MM.1S (cell line): ENCODE data around the gene ACADL.

Experiments
- DNase-seq: peaks from one replicate; pipeline ENCODE4 v3.0.0-alpha.2; 2015
- H2AFZ ChIP-seq: fragments of 300-600 bp; sonication (generic); 2 replicates; pipeline ENCODE4 v1.6.0; 2016; ENCODE audit warnings: antibody characterized with exemption, low read length
- H3F3A ChIP-seq: fragments of 300-600 bp; sonication (generic); 2 replicates; pipeline ENCODE4 v1.6.1; 2016; ENCODE audit warnings: mild to moderate bottlenecking, antibody characterized with exemption, low read length, moderate library complexity, mixed read lengths; ENCODE audit not compliant: insufficient read depth
- H3K27ac ChIP-seq: fragments of 300-600 bp; sonication (generic); 2 replicates; pipeline ENCODE4 v1.5.1; 2016; ENCODE audit warnings: mild to moderate bottlenecking, low read length
- H3K27me3 ChIP-seq: fragments of 300-600 bp; sonication (generic); replicated peaks from 2 replicates; pipeline ENCODE4 v1.6.0; 2016; ENCODE audit warnings: low read length; ENCODE audit not compliant: insufficient read depth
- H3K36me3 ChIP-seq: fragments of 300-600 bp; sonication (generic); replicated peaks from 2 replicates; pipeline ENCODE4 v1.6.1; 2016; ENCODE audit warnings: mild to moderate bottlenecking, low read length, mixed read lengths; ENCODE audit not compliant: insufficient read depth
- H3K4me1 ChIP-seq: fragments of 300-600 bp; sonication (generic); 2 replicates; pipeline ENCODE4 v1.6.1; 2016; ENCODE audit warnings: low read length, mixed read lengths
- H3K4me2 ChIP-seq: fragments of 300-600 bp; sonication (generic); 2 replicates; pipeline ENCODE4 v1.6.0; 2016; ENCODE audit warnings: low read depth, low read length
- H3K4me3 ChIP-seq: fragments of 300-600 bp; sonication (generic); 2 replicates; pipeline ENCODE4 v1.5.1; 2016; ENCODE audit warnings: low read length, mixed read lengths
- H3K79me2 ChIP-seq: fragments of 300-600 bp; sonication (generic); 2 replicates; pipeline ENCODE4 v1.6.1; 2016; ENCODE audit warnings: mixed run types, low read length, mixed read lengths
- H3K9ac ChIP-seq: fragments of 300-600 bp; sonication (generic); 2 replicates; pipeline ENCODE4 v1.6.1; 2016; ENCODE audit warnings: low read length, mixed read lengths
- H3K9me2 ChIP-seq: fragments of 300-600 bp; sonication (generic); replicated peaks from 2 replicates; pipeline ENCODE4 v1.6.1; 2016; ENCODE audit warnings: mild to moderate bottlenecking, low read length, mixed read lengths; ENCODE audit not compliant: insufficient read depth
- H3K9me3 ChIP-seq: fragments of 300-600 bp; sonication (generic); replicated peaks from 2 replicates; pipeline ENCODE4 v1.6.1; 2016; ENCODE audit warnings: mild to moderate bottlenecking, low read length, mixed read lengths; ENCODE audit not compliant: insufficient read depth
- H4K20me1 ChIP-seq: fragments of 300-600 bp; sonication (generic); 2 replicates; pipeline ENCODE4 v1.6.1; 2016; ENCODE audit warnings: mild to moderate bottlenecking, low read length, moderate library complexity, mixed read lengths; ENCODE audit not compliant: insufficient read depth
- CTCF ChIP-seq: fragments of 300-600 bp; sonication (generic); IDR thresholded peaks from 2 replicates; pipeline ENCODE4 v1.5.1; 2016; ENCODE audit warnings: antibody characterized with exemption, low read length, mixed read lengths
- EZH2 ChIP-seq: fragments of 300-600 bp; sonication (generic); optimal IDR thresholded peaks from 2 replicates; pipeline ENCODE3; 2017; ENCODE audit warnings: low read depth, mild to moderate bottlenecking, antibody characterized with exemption, low read length, mixed read lengths
- EZH2phosphoT487 ChIP-seq: fragments of 300-600 bp; sonication (generic); IDR thresholded peaks from 2 replicates; pipeline ENCODE4 v1.6.1; 2018; ENCODE audit warnings: antibody characterized with exemption, low read length

ACADL gene

GRCh38 chr2:210199854-210200253 is 25.4 kb downstream of the ACADL start:
- DNase-seq = no peak
- Histone ChIP-seq H3K9ac (no peak overlapping the region), H3K36me3 (no peaks in the 10 kb centered on the region), H3K27me3 (no peaks in the 10 kb centered on the region), H3K9me3 (no peaks in the 10 kb centered on the region), H3K27ac (no peak overlapping the region), H3F3A (no peaks in the 10 kb centered on the region), H3K4me2 (no peak overlapping the region), H4K20me1 (no peaks in the 10 kb centered on the region), H3K4me1 (peaks cover 5% of the 10 kb centered on the region; the same call in 1 of the 2 replicates), H2AFZ (no peak overlapping the region), H3K4me3 (no peak overlapping the region), H3K9me2 (no peaks in the 10 kb centered on the region), H3K79me2 (no peaks in the 10 kb centered on the region)
- TF ChIP-seq CTCF (no peak), EZH2 (no peak), EZH2phosphoT487 (no peak)

DNA sequence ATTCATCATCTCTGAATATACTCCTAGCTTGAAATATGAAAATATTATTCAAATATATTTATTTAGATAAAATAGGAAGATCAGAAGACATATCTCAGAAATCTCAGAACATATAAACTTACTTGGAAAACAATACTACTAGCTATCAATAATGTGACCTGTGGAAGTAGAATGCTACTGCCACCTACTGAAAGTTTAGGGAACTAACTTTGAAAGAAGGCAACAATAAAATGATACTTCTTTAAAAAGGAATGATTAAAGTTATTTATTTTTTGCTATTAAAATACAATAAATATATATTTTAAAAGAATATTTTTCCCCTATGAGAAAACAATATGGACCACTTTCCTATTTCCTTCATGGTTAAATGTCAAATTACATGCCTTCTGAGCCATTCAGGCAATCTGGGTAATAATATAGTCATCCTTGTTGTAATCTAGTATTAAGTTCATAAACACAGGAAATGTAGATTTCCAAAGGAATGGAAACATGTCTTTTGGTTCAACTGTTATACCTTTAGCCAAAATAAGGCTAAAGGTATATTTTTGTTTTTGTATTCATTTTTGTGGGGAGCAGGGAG is 26.0 kb downstream of the ACADL start:
- Histone ChIP-seq H3F3A (no peaks in the 10 kb centered on the region), H3K9ac (no peak overlapping the region), H3K27me3 (no peaks in the 10 kb centered on the region), H4K20me1 (no peaks in the 10 kb centered on the region), H3K27ac (no peak overlapping the region), H3K4me2 (no peak overlapping the region), H3K36me3 (no peaks in the 10 kb centered on the region), H3K9me2 (no peaks in the 10 kb centered on the region), H3K4me3 (no peak overlapping the region), H2AFZ (no peak overlapping the region), H3K4me1 (peaks cover 5% of the 10 kb centered on the region; the same call in 1 of the 2 replicates), H3K9me3 (no peaks in the 10 kb centered on the region), H3K79me2 (no peaks in the 10 kb centered on the region)
- peak; percentile 30 for DNase-seq
- no peak for TF ChIP-seq EZH2phosphoT487
- TF ChIP-seq CTCF = peak; percentile 46
- TF ChIP-seq EZH2 = no peak

GRCh38 chr2:210198326-210198725 is 26.9 kb downstream of the ACADL start:
- Histone ChIP-seq H3K9ac (no peak overlapping the region), H3K4me1 (peaks cover 5% of the 10 kb centered on the region; the same call in 1 of the 2 replicates), H3K27ac (no peak overlapping the region), H3K27me3 (no peaks in the 10 kb centered on the region), H3F3A (no peaks in the 10 kb centered on the region), H4K20me1 (no peaks in the 10 kb centered on the region), H3K79me2 (no peaks in the 10 kb centered on the region), H2AFZ (no peak overlapping the region), H3K9me3 (no peaks in the 10 kb centered on the region), H3K9me2 (no peaks in the 10 kb centered on the region), H3K36me3 (no peaks in the 10 kb centered on the region), H3K4me3 (no peak overlapping the region), H3K4me2 (no peak overlapping the region)
- TF ChIP-seq EZH2phosphoT487 (no peak), CTCF (no peak), EZH2 (no peak)
- DNase-seq = no peak
